HG02763 (cell line): ENCODE results near the gene SMURF1.

Experiments
- ATAC-seq: cut with Tn5 transposase; IDR thresholded peaks from one replicate; pipeline ENCODE4 v1.9.1; 2021; ENCODE audit warnings: mild to moderate bottlenecking, moderate library complexity; ENCODE audit not compliant: unreplicated experiment

The SMURF1 gene

GRCh38 chr7:99141841-99142726 lies 1.8 kb downstream of the SMURF1 start:
- no peak for ATAC-seq

GRCh38 chr7:99141334-99141733 lies 2.6 kb downstream of the SMURF1 start:
- ATAC-seq: no peak

- ATAC-seq: no peak
Observed at GRCh38 chr7:99140813-99141212, 3.1 kb downstream of the SMURF1 start.

GRCh38 chr7:99139036-99139435 lies 4.9 kb downstream of the SMURF1 start:
- ATAC-seq: no peak

DNA sequence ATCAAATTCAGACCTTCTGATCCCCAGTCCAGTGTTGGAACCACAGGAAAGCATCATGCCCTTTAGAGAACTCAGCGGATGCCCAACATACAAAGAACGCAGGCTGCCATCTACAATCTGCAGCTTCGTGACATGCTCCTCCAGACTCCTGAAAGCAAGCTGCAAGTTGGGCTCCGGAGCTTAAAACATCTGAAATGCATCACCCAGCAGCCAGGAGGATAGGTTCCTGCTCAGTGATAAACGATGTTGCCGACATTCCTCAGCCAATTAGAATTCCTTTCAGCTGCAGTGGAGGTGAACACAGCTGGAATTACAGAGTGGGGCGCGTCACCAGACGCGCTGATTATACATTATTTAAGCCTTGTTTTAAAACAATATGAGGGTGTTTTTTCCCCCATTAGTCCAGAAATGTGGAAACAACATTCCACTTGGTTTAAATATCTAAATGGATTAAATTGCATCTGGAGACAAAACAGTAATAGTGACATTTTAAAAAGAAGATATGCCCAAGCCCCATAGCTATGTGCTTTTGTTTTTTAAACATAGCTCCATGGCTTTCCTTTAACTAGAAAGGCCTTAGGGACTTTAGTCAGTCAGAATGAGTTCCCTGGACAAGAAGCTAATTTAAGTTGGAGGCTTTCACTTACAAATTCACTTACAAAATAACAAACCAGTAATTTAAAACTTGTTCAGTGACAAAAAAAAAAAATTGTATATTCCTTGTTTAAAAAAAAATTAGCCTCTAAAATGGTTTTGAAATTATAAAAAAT lies 6.3 kb downstream of the SMURF1 start:
- no peak for ATAC-seq

GRCh38 chr7:99135938-99136337 lies 8.0 kb downstream of the SMURF1 start:
- ATAC-seq: no peak

GRCh38 chr7:99133766-99134564 lies 9.9 kb downstream of the SMURF1 start:
- ATAC-seq: no peak

DNA sequence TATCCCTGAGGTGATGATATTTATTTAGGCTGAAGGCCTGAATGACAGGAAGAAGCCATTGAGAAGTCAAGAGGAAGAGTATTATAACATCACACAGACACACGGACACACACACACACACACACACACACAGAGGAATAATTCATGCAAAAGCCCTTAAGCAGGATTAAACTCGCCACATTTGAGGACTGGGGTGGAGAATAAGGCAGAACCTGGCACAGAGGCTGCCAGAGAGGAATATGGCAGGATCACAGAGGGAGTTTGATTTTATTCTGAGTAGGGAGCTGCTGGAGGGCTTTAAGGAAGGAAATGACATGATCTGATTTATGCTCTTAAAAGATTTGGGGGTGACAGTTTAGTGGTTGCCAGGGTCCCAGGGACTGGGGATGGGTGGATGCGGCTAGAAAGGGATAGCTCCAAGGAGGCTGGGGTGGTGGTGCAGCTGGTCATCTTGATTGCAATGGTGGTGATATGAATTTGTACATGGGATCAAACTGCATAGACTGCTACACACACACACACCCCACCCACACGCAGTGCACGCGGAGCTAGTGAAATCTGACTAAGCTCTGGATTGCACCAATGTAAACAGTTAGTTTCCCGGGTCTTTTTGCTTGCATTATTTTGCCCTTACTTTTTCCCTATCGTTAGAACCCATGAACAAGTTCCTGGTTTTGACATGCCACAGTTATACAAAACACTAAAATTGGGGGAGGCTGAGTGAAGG lies 11.2 kb downstream of the SMURF1 start:
- ATAC-seq: no peak

DNA sequence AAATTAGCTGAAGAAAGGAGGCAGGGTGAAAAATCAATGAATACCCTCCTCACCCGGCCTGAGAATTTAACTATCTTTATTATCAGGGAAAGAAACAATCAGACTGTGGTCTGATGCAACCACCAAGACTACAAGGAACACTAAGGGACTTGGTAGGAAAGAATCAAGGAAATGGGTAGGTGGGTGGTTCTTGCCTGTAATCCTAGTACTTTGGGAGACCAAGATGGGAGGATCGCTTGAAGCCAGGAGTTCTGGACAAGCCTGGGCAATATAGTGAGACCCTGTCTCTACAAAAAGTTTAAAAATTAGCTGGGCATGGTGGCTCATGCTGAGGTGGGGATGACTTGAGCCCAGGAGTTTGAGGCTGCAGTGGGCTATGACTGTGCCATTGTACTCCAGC lies 12.6 kb downstream of the SMURF1 start:
- no peak for ATAC-seq

- no peak for ATAC-seq
Observed at GRCh38 chr7:99129536-99129935, 14.4 kb downstream of the SMURF1 start.

- ATAC-seq: no peak
Observed at GRCh38 chr7:99129001-99129400, 14.9 kb downstream of the SMURF1 start.

GRCh38 chr7:99128076-99128950 lies 15.6 kb downstream of the SMURF1 start:
- no peak for ATAC-seq

GRCh38 chr7:99127636-99128035 lies 16.3 kb downstream of the SMURF1 start:
- ATAC-seq: no peak

- no peak for ATAC-seq
Observed at GRCh38 chr7:99126921-99127553, 16.9 kb downstream of the SMURF1 start.

DNA sequence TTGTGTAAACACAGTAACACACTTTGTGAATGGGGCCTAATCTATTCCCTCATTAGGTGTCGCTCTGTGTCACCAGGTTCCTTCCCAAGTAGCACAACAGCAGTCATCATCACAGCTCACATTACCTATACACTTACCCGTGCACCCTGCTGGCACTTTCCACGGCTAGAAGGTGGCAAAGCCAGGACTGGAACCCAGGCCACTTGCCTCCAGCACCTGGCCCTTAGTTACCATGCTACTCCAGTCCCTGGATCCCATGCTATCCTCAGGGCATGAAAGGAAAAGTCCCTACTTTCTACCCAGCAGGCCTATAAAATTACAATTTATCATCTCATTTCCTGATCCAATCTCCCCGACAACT lies 18.4 kb downstream of the SMURF1 start:
- ATAC-seq: no peak

- ATAC-seq: no peak
Observed at GRCh38 chr7:99124751-99125504, 19.0 kb downstream of the SMURF1 start.

- no peak for ATAC-seq
Observed at GRCh38 chr7:99124236-99124635, 19.7 kb downstream of the SMURF1 start.

GRCh38 chr7:99123571-99124033 lies 20.3 kb downstream of the SMURF1 start:
- ATAC-seq: no peak
